Body of pancreas (tissue), 4 donors: Measurements from ENCODE around the gene TMTC4.

Experiments used
- CTCF ChIP-seq, 7 experiments: fragments of 450-650 bp in 4 of 7; fragments of 200-600 bp in 3 of 7; sonication (generic) in 3 of 7; IDR thresholded peaks; one replicate each; pipeline ENCODE4 v1.5.1; 2016 to 2019; ENCODE audit warnings: antibody characterized with exemption in 7 of 7
- POLR2A ChIP-seq, 3 donors: fragments of 450-650 bp; IDR thresholded peaks; one replicate each; pipeline ENCODE4 v1.6.1; 2016; ENCODE audit warnings: antibody characterized with exemption in 3 of 3, mild to moderate bottlenecking in 2 of 3

- TF ChIP-seq CTCF (IDR thresholded peaks at IDR 0.05) (no peak), POLR2A (IDR thresholded peaks at IDR 0.05) (no peak)
These were observed 38.6 kb downstream of the TMTC4 start for GRCh38 chr13:100636004-100636403.
